Measurements from ENCODE around the gene PLPPR4.

Gene PLPPR4

GRCh38 chr1:99348397-99349132 is 84.3 kb downstream of the PLPPR4 start:
- no peak overlapping the region for H3K27ac ChIP-seq (ENCODE audit: low read depth, low read length)
- no peaks in the 10 kb centered on the region for H3K9me3 ChIP-seq (ENCODE audit: low read length)

DNA sequence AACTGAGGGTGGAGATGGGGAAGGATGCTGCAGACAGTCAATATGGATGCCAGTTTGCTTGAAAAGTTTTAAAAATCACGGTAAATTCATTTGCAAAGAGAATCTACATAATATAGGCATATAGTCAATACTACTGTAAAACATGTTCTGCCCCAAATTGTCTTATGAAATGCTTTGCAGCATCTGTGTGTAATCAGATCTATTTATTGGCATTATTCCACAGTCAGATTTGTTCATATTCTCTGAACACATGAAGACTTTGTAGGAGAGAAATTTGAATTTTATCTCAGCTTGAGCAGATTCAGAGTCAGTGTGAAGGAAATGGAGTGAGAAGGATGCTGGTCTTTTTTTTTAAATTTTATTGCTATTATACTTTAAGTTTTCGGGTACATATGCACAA is 88.5 kb downstream of the PLPPR4 start:
- H3K4me3 ChIP-seq (ENCODE audit: low read depth in 1 of 2, low read length in 2 of 2): no peak overlapping the region
- no peaks in the 10 kb centered on the region for H3K27me3 ChIP-seq (ENCODE audit: control insufficient read depth in 1 of 2, insufficient read depth in 2 of 2, low read length in 2 of 2)
- no peak overlapping the region for H3K27ac ChIP-seq (ENCODE audit: low read depth, low read length)

More at GRCh38 chr1:99348397-99349132, 84.3 kb downstream of the PLPPR4 start:
- Histone ChIP-seq H3K9ac (ENCODE audit: low read length) (no peak overlapping the region), H3K27me3 (ENCODE audit: control insufficient read depth in 1 of 2, insufficient read depth in 2 of 2, low read length in 2 of 2) (no peaks in the 10 kb centered on the region), H3K36me3 (ENCODE audit: insufficient read depth, low read length) (no peaks in the 10 kb centered on the region), H3K4me1 (ENCODE audit: insufficient read depth, low read length) (no peaks in the 10 kb centered on the region), H3K4me3 (ENCODE audit: low read depth in 1 of 2, low read length in 2 of 2) (no peak overlapping the region)

DNA sequence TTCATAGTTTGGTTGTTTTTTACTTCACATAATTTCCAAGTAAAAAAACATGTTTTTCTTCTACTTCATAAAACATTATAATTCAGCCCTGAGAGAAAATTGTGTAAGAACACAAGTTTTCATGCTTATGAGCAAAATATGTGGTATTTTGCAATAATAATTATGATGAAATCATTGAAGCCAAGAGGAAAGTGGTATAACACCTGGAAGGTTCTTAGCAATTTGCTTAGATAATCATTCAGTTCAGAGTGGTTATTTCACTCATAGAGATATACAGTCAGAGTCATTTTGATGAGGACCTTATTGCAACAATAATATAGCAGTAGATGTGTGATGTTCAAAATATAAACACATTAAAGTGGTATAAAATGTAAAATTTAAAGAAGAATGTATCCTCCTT is 94.5 kb downstream of the PLPPR4 start:
- Histone ChIP-seq H3K36me3 (ENCODE audit: insufficient read depth, low read length) (no peaks in the 10 kb centered on the region), H3K9ac (ENCODE audit: low read length) (no peak overlapping the region), H3K9me3 (ENCODE audit: low read length) (no peaks in the 10 kb centered on the region), H3K27ac (ENCODE audit: low read depth, low read length) (no peak overlapping the region), H3K4me3 (ENCODE audit: low read depth in 1 of 2, low read length in 2 of 2) (no peak overlapping the region), H3K4me1 (ENCODE audit: insufficient read depth, low read length) (no peaks in the 10 kb centered on the region), H3K27me3 (ENCODE audit: control insufficient read depth in 1 of 2, insufficient read depth in 2 of 2, low read length in 2 of 2) (no peaks in the 10 kb centered on the region)

More for the DNA sequence above, 88.5 kb downstream of the PLPPR4 start:
- no peaks in the 10 kb centered on the region for H3K36me3 ChIP-seq (ENCODE audit: insufficient read depth, low read length)
- no peaks in the 10 kb centered on the region for H3K4me1 ChIP-seq (ENCODE audit: insufficient read depth, low read length)
- no peaks in the 10 kb centered on the region for H3K9me3 ChIP-seq (ENCODE audit: low read length)
- H3K9ac ChIP-seq (ENCODE audit: low read length): no peak overlapping the region
